ELR (cell line): Measurements from ENCODE around the gene HCN1.
A peak's percentile ranks its signal among the peaks of the same experiment; 100 is the strongest.

ENCODE experiments used
- DNase-seq: peaks from one replicate; pipeline ENCODE4 v3.0.0-alpha.2; 2015; ENCODE audit warnings: low read depth

Gene HCN1

GRCh38 chr5:45288746-45289145 lies 407.4 kb downstream of the HCN1 start:
- DNase-seq, result no peak

GRCh38 chr5:45284436-45284835 lies 411.7 kb downstream of the HCN1 start:
- no peak for DNase-seq

GRCh38 chr5:45281081-45281480 lies 415.1 kb downstream of the HCN1 start:
- no peak for DNase-seq

- DNase-seq, result no peak
Observed at GRCh38 chr5:45279109-45279508, 417.1 kb downstream of the HCN1 start.

GRCh38 chr5:45277860-45278259 lies 418.3 kb downstream of the HCN1 start:
- peak; percentile 19 for DNase-seq

- DNase-seq, result no peak
Observed at GRCh38 chr5:45274241-45274640, 421.9 kb downstream of the HCN1 start.

- no peak for DNase-seq
Observed at GRCh38 chr5:45271626-45272025, 424.6 kb downstream of the HCN1 start.

GRCh38 chr5:45264447-45264846 lies 431.7 kb downstream of the HCN1 start:
- DNase-seq, result no peak

GRCh38 chr5:45262061-45262590 lies 434.1 kb downstream of the HCN1 start:
- DNase-seq, result no peak

- no peak for DNase-seq
Observed at GRCh38 chr5:45261125-45261524, 435.1 kb downstream of the HCN1 start.

- peak; percentile 1 for DNase-seq
Observed at GRCh38 chr5:45260292-45260691, 435.9 kb downstream of the HCN1 start.

- DNase-seq, result no peak
Observed at GRCh38 chr5:45252978-45253377, 443.2 kb downstream of the HCN1 start.

- DNase-seq, result no peak
Observed at GRCh38 chr5:45252541-45252940, 443.6 kb downstream of the HCN1 start.

GRCh38 chr5:45225571-45226031 lies 470.6 kb downstream of the HCN1 start:
- DNase-seq, result no peak

- no peak for DNase-seq
Observed at GRCh38 chr5:45205403-45205961, 490.7 kb downstream of the HCN1 start.
